IgD-negative memory B cell (primary cell): Measurements from ENCODE around the gene PRSS27. TPM values are rescaled to one million over a fixed set of nuclear protein-coding genes. Genes with fewer than 3 reads are reported as not detected.

Experiments
- H3K27ac Mint-ChIP-seq, 3 donors: one replicate each; pipeline ENCODE4 v1.8.0; 2020 to 2022; ENCODE audit warnings: mild to moderate bottlenecking in 3 of 3, mixed read lengths in 3 of 3, moderate library complexity in 1 of 3
- H3K27me3 Mint-ChIP-seq: one replicate; pipeline ENCODE4 v1.8.0; 2021; ENCODE audit warnings: mixed read lengths
- H3K36me3 Mint-ChIP-seq: one replicate; pipeline ENCODE4 v1.8.0; 2020; ENCODE audit warnings: mild to moderate bottlenecking, mixed read lengths
- H3K4me1 Mint-ChIP-seq, 3 donors: one replicate each; pipeline ENCODE4 v1.8.0; 2020 to 2022; ENCODE audit warnings: mixed read lengths in 3 of 3, mild to moderate bottlenecking in 1 of 3
- H3K4me3 Mint-ChIP-seq, 4 donors: one replicate each; pipeline ENCODE4 v1.8.0; 2020 to 2022; ENCODE audit warnings: mild to moderate bottlenecking in 4 of 4, mixed read lengths in 4 of 4, moderate library complexity in 3 of 4
- H3K9me3 Mint-ChIP-seq, 3 donors: one replicate each; pipeline ENCODE4 v1.8.0; 2020 to 2021; ENCODE audit warnings: mixed read lengths in 3 of 3, mild to moderate bottlenecking in 1 of 3
- polyA plus RNA-seq: library from polyadenylated mRNA; unstranded; fragments of 300-500 nt; fragmentation: Illumina TruSeq; gene quantifications from one replicate; pipeline ENCODE4 v1.2.3, GENCODE V29; 2021

PRSS27 gene
- polyA plus RNA-seq, 1 donor from 2014 or later: not detected

DNA sequence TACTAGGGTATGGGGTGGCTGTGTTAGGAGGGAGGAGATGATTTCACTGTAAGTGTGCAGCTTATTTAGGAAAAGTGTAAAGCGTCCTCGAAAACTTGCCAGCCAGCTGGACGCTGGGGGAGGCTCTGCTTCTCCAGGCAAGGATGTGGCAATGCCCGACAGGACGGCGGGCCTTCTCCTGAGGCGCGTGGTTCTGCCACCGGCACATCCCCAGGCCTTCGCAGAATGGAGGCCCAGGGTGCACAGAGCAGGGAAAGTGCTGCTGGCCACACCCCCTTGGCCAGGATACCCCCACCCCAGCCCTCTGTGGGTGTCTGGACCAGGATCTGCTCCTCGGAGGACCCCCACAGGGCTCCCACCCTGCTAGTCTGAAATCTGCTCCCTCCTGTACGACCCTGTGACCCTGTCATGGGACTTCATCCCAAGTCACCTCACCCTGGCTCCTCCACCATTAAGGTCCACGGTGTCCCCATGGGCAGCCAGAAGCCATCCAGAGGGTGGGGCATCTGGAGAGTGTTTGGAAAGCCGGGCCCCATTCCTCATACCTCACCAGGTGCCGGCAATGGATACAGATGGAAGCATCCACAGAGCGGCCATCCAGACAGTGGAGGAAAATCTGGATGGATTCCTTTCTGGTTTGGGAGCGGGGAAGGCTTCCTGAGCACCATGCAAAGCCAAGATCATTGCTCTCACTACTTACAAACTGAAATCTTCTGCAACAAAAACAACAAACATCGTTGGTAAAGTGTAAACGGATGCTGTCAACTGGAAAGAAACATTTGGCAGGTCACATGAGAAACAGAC, 23.2 kb upstream of the PRSS27 start:
- peaks cover 3% of the 10 kb centered on the region for H3K36me3 Mint-ChIP-seq
- peak overlapping the region in 1 of 4 donors; percentile 14 for H3K4me3 Mint-ChIP-seq

DNA sequence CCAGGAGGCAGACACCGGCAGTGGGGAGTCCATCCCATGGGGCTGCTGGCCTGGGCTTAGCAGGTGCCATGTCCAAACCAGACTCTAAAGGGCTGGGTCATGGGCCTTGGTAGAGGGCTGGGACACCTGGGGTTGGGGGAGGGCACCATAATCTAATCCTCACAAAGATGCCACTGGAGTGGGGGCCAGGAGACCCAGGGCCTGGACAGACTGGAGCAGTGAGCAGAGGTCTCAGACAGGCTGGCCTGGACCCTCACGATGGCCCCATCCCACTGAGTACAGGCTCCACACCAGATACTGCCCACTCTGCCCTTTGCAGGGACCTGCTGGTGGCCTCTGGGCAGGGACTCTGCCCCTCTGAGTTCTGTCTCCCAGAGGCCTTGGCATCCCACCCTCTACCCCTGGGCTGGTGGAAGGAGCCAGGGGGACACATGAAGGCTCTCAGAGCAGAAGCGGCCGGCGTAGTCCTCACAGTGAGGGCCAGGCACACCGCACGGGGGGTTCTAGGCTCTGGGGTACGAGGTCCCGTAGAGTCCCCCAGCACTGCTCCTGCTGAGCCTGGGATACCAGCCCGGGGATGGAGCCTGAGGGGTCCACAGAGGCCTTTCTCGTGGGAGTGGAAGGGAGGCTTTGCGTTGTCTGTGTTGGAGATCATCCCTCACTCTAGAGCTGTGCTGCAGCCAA, 22.4 kb upstream of the PRSS27 start:
- Mint-ChIP-seq H3K36me3 (peaks cover 4% of the 10 kb centered on the region), H3K9me3 (no peaks in the 10 kb centered on the region), H3K4me1 (no peaks in the 10 kb centered on the region), H3K27me3 (no peaks in the 10 kb centered on the region), H3K4me3 (no peak overlapping the region), H3K27ac (no peak overlapping the region)

More for the DNA sequence above, 23.2 kb upstream of the PRSS27 start:
- H3K4me1 Mint-ChIP-seq: no peaks in the 10 kb centered on the region
- H3K27me3 Mint-ChIP-seq: no peaks in the 10 kb centered on the region
- H3K9me3 Mint-ChIP-seq: no peaks in the 10 kb centered on the region
- no peak overlapping the region for H3K27ac Mint-ChIP-seq

DNA sequence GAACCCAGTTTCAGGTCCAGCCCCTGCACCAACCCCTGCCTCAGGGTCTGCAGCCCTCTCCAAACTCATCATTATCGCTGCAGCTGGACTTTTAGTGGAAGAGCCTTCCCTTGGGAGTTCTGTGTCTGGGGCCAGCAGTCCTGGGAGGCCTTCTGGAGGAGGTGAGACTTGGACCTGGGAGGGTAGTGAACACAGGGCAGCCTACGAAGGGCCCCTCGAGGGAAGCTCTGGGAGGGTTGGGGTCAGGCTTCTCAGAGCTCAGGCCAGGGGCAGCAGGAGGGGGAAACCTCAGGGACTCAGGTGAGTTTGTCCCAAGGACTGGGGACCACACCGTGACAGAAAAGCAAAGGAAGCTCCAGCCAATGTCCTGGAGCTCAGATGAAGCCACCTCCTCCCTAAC, 21.1 kb upstream of the PRSS27 start:
- Mint-ChIP-seq H3K4me1 (no peaks in the 10 kb centered on the region), H3K27ac (no peak overlapping the region), H3K9me3 (no peaks in the 10 kb centered on the region), H3K36me3 (peaks cover 4% of the 10 kb centered on the region), H3K27me3 (no peaks in the 10 kb centered on the region), H3K4me3 (no peak overlapping the region)

GRCh38 chr16:2740476-2740875, 20.5 kb upstream of the PRSS27 start:
- Mint-ChIP-seq H3K27ac (no peak overlapping the region), H3K27me3 (no peaks in the 10 kb centered on the region), H3K9me3 (no peaks in the 10 kb centered on the region), H3K4me1 (no peaks in the 10 kb centered on the region), H3K36me3 (peaks cover 4% of the 10 kb centered on the region), H3K4me3 (no peak overlapping the region)

DNA sequence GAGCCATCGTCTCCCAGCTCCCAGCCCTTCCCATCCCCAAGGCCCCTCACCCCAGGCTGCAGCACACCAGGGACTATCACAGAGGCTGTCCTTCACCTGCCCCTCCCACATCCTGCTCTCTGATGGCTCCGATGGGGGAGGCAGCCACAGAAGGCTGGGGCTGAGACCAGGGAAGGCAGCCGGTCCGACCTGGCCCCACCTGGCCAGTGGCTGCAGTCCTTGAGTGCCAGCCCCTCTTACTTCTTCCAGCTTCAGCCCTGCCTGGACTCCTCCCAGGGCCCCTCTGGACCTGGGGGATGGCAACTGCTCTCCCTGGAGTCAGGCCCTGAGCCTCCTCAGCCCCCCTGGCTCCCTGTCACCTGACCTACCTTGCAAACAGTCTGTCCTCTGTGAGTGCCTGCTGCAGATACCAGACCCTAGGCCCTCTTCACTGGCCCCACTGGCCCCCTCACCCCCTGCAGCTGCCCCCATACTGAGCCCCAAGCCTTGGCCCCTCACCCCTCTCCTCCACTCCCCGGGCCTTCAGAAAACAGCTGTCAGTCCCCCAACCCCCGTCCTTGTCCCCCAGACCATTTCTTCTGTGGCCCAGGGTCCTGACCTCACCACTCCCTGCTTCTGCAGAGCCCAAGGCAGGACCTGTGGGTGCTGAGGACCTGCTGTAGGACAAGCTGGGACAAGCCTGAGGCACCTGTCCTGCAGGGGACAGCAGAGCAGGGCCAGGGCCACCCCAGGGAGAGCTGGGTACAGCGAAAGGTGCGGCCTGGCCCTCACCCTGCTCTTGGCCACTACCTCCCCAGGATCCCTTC, 19.8 kb upstream of the PRSS27 start:
- Mint-ChIP-seq H3K4me1 (no peaks in the 10 kb centered on the region), H3K9me3 (no peaks in the 10 kb centered on the region), H3K27me3 (no peaks in the 10 kb centered on the region), H3K27ac (no peak overlapping the region), H3K4me3 (no peak overlapping the region), H3K36me3 (peaks cover 4% of the 10 kb centered on the region)

GRCh38 chr16:2738615-2739014, 18.6 kb upstream of the PRSS27 start:
- no peak overlapping the region for H3K4me3 Mint-ChIP-seq
- H3K36me3 Mint-ChIP-seq: peaks cover 4% of the 10 kb centered on the region
- no peaks in the 10 kb centered on the region for H3K9me3 Mint-ChIP-seq
- H3K4me1 Mint-ChIP-seq: no peaks in the 10 kb centered on the region
- H3K27me3 Mint-ChIP-seq: peaks cover 3% of the 10 kb centered on the region
- H3K27ac Mint-ChIP-seq: no peak overlapping the region

GRCh38 chr16:2737895-2738418, 17.9 kb upstream of the PRSS27 start:
- Mint-ChIP-seq H3K9me3 (no peaks in the 10 kb centered on the region), H3K4me1 (no peaks in the 10 kb centered on the region)

DNA sequence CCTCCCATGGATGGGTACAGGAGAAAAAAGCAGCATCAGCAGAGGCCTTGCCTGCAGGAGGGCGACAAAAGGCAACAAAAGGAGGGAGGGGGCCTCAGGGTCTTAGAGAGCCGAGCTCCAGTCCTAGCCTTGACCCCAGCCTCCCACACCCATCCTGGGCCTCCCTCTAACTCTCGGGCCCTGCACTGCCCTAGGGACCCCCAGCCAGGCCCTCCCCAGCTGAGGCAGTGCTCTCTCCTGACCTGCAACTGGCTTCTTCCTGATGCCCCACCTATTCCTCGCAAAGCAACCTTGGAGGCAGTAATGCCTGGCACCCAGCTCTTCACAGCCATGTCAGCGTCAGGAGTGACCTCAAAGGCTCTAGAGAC, 17.2 kb upstream of the PRSS27 start:
- Mint-ChIP-seq H3K9me3 (no peaks in the 10 kb centered on the region), H3K4me1 (no peaks in the 10 kb centered on the region)

More at GRCh38 chr16:2737895-2738418, 17.9 kb upstream of the PRSS27 start:
- Mint-ChIP-seq H3K36me3 (peaks cover 4% of the 10 kb centered on the region), H3K4me3 (no peak overlapping the region), H3K27ac (no peak overlapping the region), H3K27me3 (peaks cover 3% of the 10 kb centered on the region)

GRCh38 chr16:2736476-2737237, 16.6 kb upstream of the PRSS27 start:
- Mint-ChIP-seq H3K27me3 (peaks cover 3% of the 10 kb centered on the region), H3K4me3 (no peak overlapping the region)

More for the DNA sequence above, 17.2 kb upstream of the PRSS27 start:
- Mint-ChIP-seq H3K27me3 (peaks cover 3% of the 10 kb centered on the region), H3K36me3 (peaks cover 4% of the 10 kb centered on the region), H3K27ac (no peak overlapping the region), H3K4me3 (no peak overlapping the region)

DNA sequence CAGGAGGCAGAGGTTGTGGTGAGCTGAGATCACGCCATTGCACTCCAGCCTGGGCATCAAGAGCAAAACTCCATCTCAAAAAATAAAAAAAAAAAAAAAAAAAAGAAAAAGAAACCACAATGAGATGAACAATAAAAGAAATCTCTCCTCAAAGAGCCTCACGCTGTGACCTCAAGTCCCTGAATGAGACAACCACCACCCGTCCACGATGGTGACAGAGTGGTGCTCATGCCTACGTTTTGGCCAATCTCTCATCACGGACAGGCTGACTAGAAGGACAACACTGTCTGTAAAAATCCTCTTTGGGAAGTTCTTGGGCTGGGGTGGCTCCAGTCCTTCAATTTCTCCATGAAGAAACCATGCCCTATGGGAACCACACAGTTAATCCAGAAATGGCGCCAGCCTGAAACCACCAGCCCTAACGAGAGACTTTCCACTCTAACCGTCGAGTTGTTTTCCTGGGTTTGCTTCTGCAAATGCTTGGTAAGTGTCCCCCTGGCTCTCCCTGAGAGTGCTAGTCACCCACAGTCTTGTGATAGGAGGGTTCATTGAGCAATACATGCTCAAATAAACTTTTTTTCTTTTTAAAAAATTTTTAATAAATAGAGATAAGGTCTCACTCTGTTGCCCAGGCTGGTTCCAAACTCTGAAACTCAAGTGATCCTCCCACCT, 15.0 kb upstream of the PRSS27 start:
- no peaks in the 10 kb centered on the region for H3K9me3 Mint-ChIP-seq
- H3K4me1 Mint-ChIP-seq: no peaks in the 10 kb centered on the region
- no peak overlapping the region for H3K4me3 Mint-ChIP-seq

More at GRCh38 chr16:2736476-2737237, 16.6 kb upstream of the PRSS27 start:
- Mint-ChIP-seq H3K36me3 (peaks cover 4% of the 10 kb centered on the region), H3K27ac (no peak overlapping the region), H3K4me1 (no peaks in the 10 kb centered on the region), H3K9me3 (no peaks in the 10 kb centered on the region)

GRCh38 chr16:2728034-2728433, 8.0 kb upstream of the PRSS27 start:
- Mint-ChIP-seq H3K4me3 (no peak overlapping the region), H3K36me3 (no peaks in the 10 kb centered on the region), H3K27ac (no peak overlapping the region), H3K9me3 (no peaks in the 10 kb centered on the region), H3K4me1 (no peaks in the 10 kb centered on the region), H3K27me3 (peaks cover 8% of the 10 kb centered on the region)

More for the DNA sequence above, 15.0 kb upstream of the PRSS27 start:
- peaks cover 2% of the 10 kb centered on the region for H3K36me3 Mint-ChIP-seq
- H3K27ac Mint-ChIP-seq: no peak overlapping the region
- peaks cover 5% of the 10 kb centered on the region for H3K27me3 Mint-ChIP-seq

- Mint-ChIP-seq H3K4me3 (no peak overlapping the region), H3K27ac (no peak overlapping the region), H3K36me3 (no peaks in the 10 kb centered on the region), H3K4me1 (no peaks in the 10 kb centered on the region), H3K9me3 (no peaks in the 10 kb centered on the region), H3K27me3 (peaks cover 8% of the 10 kb centered on the region)
These were observed 6.9 kb upstream of the PRSS27 start for GRCh38 chr16:2726923-2727322.

- Mint-ChIP-seq H3K36me3 (no peaks in the 10 kb centered on the region), H3K4me3 (peak overlapping the region in 1 of 4 donors; percentile 52), H3K27ac (no peak overlapping the region), H3K9me3 (no peaks in the 10 kb centered on the region), H3K27me3 (peaks cover 6% of the 10 kb centered on the region), H3K4me1 (peaks cover 0 to 1% (median 0%) of the 10 kb centered on the region in 3 donors)
These were observed 4.9 kb upstream of the PRSS27 start for GRCh38 chr16:2724816-2725348.
